ENCODE data around the gene CBX8.

DNA sequence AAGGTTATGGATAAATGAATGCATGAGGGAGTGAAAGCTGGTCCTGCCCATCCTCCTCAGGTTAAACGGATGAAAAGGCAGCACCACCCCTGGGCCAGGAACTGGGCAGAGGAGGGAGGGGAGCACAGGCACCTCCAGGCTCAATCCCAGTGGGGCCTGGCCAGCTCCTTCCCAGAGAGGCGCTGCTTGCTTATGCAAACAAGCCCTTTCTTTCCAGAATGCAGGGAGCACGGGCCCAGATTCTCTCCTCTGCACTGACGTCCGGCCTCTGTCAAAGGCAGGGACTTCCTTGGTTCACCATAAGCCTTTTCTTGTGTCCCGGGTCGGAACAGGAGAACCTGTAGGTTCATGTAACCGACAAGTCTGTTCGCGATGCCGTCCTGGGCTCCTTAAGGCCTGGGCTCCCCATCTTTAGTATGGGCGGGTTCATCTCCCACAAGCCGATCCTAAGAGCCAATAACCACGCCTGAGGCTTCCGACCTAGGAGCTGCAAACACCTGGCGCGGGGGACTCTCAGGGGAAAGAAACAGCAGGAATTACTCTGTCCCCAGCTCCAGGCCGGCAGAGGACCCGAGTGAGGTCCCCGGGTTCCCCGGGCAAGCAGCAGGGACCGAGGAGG, 49.9 kb downstream of the CBX8 start:
- TF ChIP-seq, protein P1, sequence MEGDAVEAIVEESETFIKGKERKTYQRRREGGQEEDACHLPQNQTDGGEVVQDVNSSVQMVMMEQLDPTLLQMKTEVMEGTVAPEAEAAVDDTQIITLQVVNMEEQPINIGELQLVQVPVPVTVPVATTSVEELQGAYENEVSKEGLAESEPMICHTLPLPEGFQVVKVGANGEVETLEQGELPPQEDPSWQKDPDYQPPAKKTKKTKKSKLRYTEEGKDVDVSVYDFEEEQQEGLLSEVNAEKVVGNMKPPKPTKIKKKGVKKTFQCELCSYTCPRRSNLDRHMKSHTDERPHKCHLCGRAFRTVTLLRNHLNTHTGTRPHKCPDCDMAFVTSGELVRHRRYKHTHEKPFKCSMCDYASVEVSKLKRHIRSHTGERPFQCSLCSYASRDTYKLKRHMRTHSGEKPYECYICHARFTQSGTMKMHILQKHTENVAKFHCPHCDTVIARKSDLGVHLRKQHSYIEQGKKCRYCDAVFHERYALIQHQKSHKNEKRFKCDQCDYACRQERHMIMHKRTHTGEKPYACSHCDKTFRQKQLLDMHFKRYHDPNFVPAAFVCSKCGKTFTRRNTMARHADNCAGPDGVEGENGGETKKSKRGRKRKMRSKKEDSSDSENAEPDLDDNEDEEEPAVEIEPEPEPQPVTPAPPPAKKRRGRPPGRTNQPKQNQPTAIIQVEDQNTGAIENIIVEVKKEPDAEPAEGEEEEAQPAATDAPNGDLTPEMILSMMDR (conservative IDR thresholded peaks at IDR 0.05): no peak
- no peak for TF ChIP-seq ZFX (IDR thresholded peaks at IDR 0.05)

All from C4-2B (cell line).